T follicular helper cell (primary cell): ENCODE measurements around the gene CFAP107.
"Not testable (repeated sequence)": the region's sequence is repeated elsewhere in the genome, so short reads cannot be mapped to it uniquely, and the experiment has no call there.

Source experiments
- DNase-seq: peaks from one replicate; pipeline ENCODE4 v3.0.0-alpha.2; 2020; ENCODE audit warnings: low read depth

The CFAP107 gene

DNA sequence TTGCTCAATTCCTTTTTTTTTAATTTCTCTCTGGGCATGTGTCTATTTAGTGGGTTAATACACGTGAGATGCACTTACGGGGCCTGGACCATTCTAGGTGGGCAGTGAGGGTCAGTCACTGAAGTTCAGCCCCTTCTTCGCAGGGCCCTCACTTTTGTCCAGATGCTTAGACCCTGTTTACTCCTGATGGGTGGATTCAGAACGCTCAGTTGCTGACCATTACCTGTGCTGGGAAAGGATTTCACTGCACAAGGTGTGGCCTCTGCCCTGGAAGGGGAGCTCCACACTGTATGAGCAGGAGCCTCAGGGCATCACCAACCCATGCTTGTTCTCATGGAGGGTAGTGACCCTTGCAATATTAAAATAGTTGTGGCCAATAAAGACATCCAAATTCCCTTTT, 32.1 kb downstream of the CFAP107 start:
- DNase-seq, result no peak

DNA sequence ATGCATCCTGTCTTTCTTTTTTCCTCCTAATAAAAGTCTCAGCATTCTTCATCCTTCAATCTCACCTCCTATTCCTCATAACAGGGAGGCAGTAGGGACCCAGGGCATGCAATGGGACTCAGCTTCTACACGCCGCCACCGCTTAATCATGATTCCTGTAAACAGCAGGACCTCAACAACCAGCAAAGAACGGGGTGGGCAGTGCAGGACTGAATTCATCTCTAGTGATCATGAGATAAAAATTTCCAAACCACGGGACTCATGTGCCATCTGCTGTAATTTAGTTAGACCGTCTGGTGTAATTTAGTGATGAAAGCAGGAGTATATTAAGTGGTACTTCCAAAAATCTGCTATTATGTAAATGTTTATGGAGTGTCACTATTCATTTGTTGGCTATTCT, 32.9 kb downstream of the CFAP107 start:
- DNase-seq, result no peak

DNA sequence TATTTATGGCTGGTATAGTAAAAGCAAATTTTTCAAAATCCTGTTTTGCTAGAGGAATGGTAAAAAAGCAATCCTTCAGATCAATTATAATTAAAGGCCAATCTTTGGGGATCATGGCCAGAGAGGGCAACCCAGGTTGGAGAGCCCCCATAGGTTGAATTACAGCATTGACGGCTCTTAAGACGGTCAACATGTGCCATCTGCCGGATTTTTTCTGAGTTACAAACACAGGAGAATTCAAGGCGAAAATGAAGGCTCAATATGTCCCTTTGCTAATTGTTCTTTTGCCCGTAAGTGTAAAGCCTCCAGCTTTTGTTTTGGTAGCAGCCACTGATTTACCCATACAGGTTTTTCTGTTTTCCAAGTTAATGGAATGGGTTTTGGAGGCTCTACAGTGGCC, 35.5 kb downstream of the CFAP107 start:
- DNase-seq, result not testable (repeated sequence)

DNA sequence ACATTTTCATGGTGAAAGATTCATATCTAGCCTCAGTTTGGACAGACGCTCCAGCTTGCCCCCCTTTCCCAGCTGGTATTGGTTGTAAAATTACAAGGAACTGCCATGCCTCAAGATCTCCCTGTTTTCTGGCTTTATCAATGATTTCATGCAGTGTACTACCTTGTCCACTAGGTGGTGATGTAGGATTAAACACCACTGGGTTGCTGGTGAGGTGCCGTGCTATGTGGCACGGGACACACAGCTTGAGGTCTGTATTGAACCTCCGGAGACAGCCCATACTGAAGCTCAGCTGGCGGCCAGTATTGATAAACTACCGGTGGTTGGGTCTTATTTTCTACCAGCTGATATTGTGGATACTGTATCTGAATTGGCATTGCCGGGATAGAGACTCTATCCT, 37.8 kb downstream of the CFAP107 start:
- DNase-seq, result not testable (repeated sequence)

DNA sequence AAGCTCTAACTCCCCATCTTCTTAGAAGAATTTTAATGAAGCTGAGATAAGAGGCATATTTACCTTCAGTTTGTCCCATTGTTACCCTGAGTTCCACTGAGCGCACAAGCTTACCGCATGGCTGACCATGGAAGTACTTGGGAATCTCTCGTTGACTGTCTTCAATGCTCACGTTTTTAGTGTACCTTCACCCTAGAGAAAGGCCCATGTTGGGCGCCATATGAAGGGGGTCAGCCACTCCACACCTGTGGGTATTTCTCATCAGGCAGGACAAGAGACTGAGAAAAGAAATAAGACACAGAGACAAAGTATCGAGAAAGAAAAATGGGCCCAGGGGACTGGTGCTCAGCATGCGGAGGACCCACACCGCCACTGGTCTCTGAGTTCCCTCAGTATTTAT, 38.7 kb downstream of the CFAP107 start:
- not testable (repeated sequence) for DNase-seq

GRCh38 chr1:12791097-12791496, 45.1 kb downstream of the CFAP107 start, which contains the start of gene PRAMEF1:
Gene PRAMEF1, plus strand, starts transcription at chr1:12791397. Its CDS starts 1,831 bp downstream, at chr1:12793228.
- DNase-seq, result not testable (repeated sequence)

DNA sequence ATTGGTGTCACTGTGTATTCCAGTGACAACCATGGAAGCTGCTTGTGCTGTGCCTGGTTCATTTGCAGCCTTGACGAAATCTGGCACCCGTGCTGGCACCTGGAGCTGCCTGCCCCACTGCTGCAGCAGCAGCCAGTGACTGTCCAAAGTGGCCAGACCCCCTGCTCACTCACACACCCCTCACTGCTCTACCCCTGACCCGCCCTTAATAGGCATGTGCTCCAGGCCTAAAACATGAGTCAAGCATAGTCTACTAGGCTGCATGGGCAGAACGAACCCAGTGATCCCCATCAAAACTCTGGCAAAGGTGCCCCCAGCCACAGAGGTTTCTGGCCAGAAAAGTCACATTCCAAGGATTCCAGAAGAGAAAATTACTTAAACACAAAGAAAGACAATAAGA, 52.9 kb downstream of the CFAP107 start:
- no peak for DNase-seq

DNA sequence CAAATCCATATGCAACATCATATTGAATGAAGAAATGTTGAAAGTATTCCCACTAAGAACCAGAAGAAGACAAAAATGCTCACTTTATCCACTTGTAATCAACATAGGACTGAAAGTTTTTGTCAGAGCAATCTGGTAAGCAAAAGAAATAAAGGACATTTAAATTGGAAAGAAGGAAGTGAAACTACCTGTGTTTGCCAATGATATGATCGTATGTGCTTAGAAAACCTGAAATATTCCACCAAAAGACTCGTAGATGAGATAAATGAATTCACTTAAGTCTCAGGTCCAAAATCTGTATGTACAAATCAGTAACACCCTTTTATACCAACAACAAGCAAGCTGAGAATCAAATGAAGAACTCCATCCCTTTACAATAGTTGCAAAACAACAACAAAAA, 53.7 kb downstream of the CFAP107 start:
- no peak for DNase-seq

DNA sequence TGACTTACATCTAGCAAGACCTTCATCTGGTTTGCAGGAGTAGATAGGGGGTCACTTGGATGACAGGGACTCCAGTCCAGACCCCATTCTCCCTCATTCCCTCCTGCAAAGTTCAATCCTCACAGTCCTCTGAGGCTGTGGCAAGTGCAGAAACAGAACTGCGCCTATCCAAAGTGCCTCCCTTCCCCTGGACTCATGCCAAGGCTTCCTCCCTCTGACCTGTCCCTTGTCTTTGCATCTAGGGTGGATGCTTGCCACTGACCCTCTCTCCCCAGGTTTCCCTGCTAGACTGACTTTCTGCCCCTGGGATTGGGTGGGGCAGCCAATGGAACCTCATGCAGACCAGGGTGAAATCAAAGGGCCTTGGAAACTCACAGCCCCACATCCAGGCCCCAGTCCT, 63.9 kb downstream of the CFAP107 start:
- no peak for DNase-seq

GRCh38 chr1:12810691-12811408, 64.8 kb downstream of the CFAP107 start:
- no peak for DNase-seq

GRCh38 chr1:12811409-12811784, 65.4 kb downstream of the CFAP107 start:
- no peak for DNase-seq
